ENCODE measurements around the gene BTNL3.
"Not testable (repeated sequence)": the region's sequence is repeated elsewhere in the genome, so short reads cannot be mapped to it uniquely, and the experiment has no call there.

Gene BTNL3, protein sequence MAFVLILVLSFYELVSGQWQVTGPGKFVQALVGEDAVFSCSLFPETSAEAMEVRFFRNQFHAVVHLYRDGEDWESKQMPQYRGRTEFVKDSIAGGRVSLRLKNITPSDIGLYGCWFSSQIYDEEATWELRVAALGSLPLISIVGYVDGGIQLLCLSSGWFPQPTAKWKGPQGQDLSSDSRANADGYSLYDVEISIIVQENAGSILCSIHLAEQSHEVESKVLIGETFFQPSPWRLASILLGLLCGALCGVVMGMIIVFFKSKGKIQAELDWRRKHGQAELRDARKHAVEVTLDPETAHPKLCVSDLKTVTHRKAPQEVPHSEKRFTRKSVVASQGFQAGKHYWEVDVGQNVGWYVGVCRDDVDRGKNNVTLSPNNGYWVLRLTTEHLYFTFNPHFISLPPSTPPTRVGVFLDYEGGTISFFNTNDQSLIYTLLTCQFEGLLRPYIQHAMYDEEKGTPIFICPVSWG

DNA sequence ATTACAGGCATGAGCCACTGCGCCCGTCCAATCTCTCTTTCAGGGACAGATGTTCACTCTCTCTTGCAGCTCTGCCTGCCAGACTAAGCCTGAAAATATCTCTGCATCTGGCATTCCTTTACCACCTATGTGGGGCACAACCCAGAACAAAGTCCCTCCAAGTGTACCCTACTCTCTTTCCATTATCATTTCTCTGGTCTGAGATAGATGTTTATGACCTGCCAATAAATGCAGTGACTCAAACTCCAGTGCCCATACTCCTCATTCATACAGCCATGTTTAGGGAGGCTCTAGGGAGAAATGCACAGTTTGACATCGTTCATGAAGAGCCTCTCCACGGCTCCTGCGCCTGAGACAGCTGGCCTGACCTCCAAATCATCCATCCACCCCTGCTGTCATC is at the start of gene BTNL3:
Gene BTNL3 (plus strand): TSS at position 255 of the 400 bp plus-strand sequence. CDS start 183 bp downstream, outside the sequence.
- DNase-seq: no peak

DNA sequence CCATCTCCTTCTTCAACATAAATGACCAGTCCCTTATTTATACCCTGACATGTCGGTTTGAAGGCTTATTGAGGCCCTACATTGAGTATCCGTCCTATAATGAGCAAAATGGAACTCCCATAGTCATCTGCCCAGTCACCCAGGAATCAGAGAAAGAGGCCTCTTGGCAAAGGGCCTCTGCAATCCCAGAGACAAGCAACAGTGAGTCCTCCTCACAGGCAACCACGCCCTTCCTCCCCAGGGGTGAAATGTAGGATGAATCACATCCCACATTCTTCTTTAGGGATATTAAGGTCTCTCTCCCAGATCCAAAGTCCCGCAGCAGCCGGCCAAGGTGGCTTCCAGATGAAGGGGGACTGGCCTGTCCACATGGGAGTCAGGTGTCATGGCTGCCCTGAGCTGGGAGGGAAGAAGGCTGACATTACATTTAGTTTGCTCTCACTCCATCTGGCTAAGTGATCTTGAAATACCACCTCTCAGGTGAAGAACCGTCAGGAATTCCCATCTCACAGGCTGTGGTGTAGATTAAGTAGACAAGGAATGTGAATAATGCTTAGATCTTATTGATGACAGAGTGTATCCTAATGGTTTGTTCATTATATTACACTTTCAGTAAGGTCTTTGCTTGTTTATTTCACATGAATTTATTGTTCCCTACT is 38.2 kb upstream of the BTNL3 start:
- no peak for DNase-seq

DNA sequence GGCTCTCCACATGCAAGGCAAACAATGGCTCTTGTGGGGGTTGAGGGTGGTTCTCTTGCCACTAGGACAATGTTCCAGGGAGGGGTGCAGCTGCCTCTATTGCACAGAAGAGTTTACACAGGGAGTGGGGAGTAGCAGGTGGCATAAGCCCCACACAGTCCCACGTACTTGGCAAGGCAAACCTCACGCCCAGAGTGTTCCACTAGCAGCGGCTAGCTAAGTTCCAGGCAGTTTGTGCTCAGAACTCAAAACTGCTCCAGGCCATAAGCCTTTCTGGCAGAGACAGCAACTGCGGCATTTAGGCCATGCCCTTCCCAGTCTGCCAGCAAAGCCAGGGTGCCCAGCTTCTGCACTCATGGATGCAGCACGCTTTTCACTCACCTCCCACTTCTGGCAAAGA is 29.0 kb upstream of the BTNL3 start:
- no peak for DNase-seq

DNA sequence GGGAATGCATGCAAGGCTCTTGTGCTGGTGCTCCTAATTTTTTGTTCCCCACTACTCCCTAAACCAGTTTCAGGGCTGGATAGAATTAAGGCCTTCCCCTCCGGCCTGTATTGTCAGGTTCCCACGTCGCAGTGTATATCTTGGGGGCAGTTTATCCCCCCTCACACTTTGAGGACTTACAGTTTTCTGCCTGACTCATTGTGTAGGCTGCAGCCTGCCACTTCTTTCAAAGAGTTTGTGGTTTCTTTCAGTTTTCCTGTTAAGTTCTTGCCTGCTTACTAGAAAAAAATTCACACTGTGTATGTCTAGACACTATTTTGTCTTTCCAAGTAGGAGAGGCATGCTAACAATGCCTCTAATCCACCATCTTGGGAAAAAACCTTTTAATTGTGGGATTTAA is 28.4 kb upstream of the BTNL3 start:
- no peak for DNase-seq

- DNase-seq: no peak
These were observed 19.2 kb upstream of the BTNL3 start for GRCh38 chr5:180969406-180969805.

GRCh38 chr5:180970336-180970735 is 18.3 kb upstream of the BTNL3 start:
- no peak for DNase-seq

DNA sequence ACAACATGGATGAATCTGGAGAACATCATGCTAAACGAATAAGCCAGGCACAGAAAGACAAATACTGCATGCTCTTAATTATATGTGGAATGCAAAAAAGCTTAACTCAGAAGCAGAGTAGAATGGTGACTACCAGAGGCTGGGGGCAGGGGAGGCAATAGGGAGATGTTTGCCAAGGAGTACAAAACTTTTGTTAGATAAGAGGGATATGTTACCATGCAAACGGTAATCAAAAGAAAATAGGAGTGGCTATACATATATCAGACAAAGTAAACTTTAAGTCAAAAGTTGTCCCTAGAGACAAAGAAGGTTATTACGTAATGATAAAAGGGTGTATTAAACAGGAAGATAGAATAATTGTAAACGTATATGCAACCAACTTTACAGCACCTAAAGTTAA is 17.8 kb upstream of the BTNL3 start:
- no peak for DNase-seq

DNA sequence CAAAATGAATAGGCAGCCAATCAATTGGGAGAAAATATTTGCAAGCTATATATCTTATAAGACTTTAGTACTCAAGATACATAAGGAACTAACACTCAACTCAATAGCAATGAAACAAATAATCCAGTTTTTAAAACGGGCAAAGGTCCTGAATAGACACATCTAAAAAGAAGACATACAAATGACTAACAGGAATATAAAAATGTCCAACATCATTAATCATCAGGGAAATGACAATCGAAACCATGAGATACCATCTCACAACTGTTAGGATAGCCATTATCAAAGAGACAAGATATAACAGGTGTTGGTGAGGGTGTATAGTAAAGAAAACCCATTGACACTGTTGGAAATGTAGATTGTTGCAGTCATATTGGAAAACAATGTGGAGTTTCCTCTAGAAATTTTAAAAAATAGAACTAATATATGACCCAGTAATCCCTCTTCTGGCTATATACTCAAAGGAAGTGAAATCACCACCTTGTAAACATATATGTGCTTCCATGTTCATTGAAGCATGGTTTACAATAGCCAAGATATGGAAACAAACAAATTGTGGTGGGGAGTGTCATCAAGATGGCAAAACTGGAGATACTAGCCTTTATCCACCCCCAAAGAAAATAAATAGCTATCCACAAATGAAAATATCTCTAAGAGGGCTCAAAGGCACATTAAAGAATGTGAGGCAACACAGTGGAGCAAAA is 13.9 kb upstream of the BTNL3 start:
- no peak for DNase-seq

GRCh38 chr5:180975338-180975737 is 13.3 kb upstream of the BTNL3 start:
- no peak for DNase-seq

- no peak for DNase-seq
These were observed 12.1 kb upstream of the BTNL3 start for GRCh38 chr5:180976518-180976917.

DNA sequence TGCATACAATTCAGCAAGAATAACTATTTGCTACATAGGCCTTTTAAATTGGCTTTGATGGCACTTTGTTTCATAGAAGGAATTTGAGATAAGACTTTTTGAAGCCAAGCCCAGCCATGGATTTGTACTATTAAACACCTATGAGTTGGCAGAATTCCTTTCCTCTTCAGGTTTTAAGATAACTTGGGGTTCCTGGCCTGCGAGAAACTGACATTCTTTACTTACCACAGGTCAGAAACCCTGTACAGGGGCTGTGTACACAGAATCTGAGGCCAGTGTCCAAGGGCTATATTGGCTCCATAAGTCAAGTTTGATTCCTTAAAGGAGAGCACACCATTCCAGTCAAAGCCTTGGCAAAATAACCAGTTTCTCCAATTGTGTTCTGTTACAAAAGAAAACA is 10.8 kb upstream of the BTNL3 start:
- DNase-seq: no peak

- DNase-seq: no peak
These were observed 6.5 kb upstream of the BTNL3 start for GRCh38 chr5:180982008-180982741.

DNA sequence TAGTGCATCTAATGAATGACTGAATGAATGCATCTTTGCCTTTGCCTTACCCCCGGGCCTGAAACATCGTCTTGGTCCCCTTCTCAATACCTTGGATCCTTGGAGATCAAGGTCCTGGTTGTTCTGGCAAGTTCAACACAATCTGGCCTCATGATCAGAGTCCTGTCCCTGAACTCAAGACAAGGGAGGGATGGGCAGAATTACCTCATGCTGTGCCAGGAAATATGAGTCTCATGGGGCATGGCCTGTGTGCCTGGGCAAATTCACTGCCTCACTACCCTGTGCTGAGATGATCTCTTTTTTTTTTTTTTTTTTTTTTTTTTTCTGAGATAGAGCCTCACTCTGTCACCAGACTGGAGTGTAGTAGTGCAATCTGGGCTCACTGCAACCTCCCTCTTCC is 630 bp upstream of the BTNL3 start:
- no peak for DNase-seq

GRCh38 chr5:180990086-180990881 is 1.6 kb downstream of the BTNL3 start:
- DNase-seq: no peak

- DNase-seq: no peak
These were observed 2.2 kb downstream of the BTNL3 start for GRCh38 chr5:180990882-180991242.

DNA sequence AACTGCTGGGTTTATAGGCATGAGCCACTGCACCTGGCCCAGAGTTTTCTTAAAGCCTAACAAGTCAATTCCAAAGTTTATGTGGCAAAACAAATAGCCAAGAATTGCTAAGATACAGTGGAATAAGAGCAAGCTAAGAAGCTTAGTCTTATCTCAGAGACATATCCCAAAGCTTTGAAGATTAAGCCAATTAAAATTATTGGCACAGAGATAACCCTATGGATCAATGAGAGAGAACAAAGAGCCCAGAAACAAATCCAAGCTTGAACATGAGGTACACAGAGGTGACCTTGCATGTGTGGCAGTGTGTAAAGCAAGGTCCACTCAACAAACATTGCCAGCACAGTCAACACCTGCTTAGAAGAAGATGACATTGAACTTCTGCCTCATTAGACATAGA is 13.3 kb downstream of the BTNL3 start:
- DNase-seq: no peak

- no peak for DNase-seq
These were observed 17.1 kb downstream of the BTNL3 start for GRCh38 chr5:181005791-181006190.

- no peak for DNase-seq
These were observed 19.5 kb downstream of the BTNL3 start for GRCh38 chr5:181008136-181008535.

GRCh38 chr5:181010018-181010417 is 21.4 kb downstream of the BTNL3 start:
- DNase-seq: not testable (repeated sequence)

- DNase-seq: not testable (repeated sequence)
These were observed 26.0 kb downstream of the BTNL3 start for GRCh38 chr5:181014654-181015053.

GRCh38 chr5:181017448-181017847 is 28.8 kb downstream of the BTNL3 start:
- not testable (repeated sequence) for DNase-seq

DNA sequence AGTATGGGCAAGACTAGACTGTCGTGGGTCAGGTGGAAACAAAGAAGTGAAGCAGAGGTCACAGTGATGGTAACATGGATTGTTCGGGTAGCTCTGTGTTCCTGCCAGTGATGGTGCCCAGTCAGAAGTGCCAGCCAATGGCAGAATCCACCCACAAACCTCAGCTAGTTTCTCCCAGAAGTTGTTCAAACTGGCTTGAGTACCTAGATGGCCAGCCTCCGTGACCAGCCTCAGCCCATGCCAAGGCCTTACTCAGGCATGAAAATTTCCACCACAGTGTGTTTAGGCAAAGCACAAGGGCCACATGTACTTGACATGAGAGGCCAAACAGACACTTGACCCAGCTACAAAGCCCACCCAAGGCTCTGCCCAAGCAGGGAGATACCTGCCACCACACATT is 32.0 kb downstream of the BTNL3 start:
- DNase-seq: no peak
